H1 (cell line): ENCODE data around the gene TCAP. TPM values are rescaled to one million over a fixed set of nuclear protein-coding genes. Genes with fewer than 3 reads are reported as not detected.

Source experiments
- CTCF ChIA-PET: fragments of 300-600 bp; sonication (Branson Sonifier 250); formaldehyde crosslinking; loops from one replicate; lab custom pipeline; 2021; ENCODE audit not compliant: partially characterized antibody; lab: Charles Lee
- POLR2A ChIA-PET: fragments of 300-600 bp; sonication (Branson Sonifier 250); formaldehyde crosslinking; loops from one replicate; lab custom pipeline; 2021; ENCODE audit warnings: inconsistent platforms; ENCODE audit not compliant: partially characterized antibody; lab: Charles Lee
- DNase-seq, 2 experiments: peaks; one replicate each; pipeline versions ENCODE4 v3.0.0 to v3.0.0-alpha.2; 2010 to 2022; ENCODE audit warnings: low spot score in 2 of 2, low read depth in 1 of 2, mixed read lengths in 1 of 2
- FAIRE-seq: peaks from 2 replicates; lab custom pipeline; 2011; peaks lifted over from hg19 to GRCh38; lab: Jason Lieb, UNC
- H2AFZ ChIP-seq: 2 replicates; pipeline ENCODE4 v1.8.1; 2012; ENCODE audit warnings: low read length, inconsistent platforms
- H2AK5ac ChIP-seq: 2 replicates; pipeline ENCODE4 v1.6.1; 2013; ENCODE audit warnings: low read depth, low read length
- H2BK120ac ChIP-seq: replicated peaks from 2 replicates; pipeline ENCODE3; 2013; ENCODE audit warnings: low read depth, low read length, inconsistent platforms
- H2BK12ac ChIP-seq: 2 replicates; pipeline ENCODE4 v1.6.1; 2013; ENCODE audit warnings: low read depth, low read length
- H2BK15ac ChIP-seq: 2 replicates; pipeline ENCODE4 v1.6.1; 2013; ENCODE audit warnings: low read length
- H2BK20ac ChIP-seq: 2 replicates; pipeline ENCODE4 v1.6.1; 2013; ENCODE audit warnings: low read length
- H2BK5ac ChIP-seq: 2 replicates; pipeline ENCODE4 v1.6.1; 2013; ENCODE audit warnings: low read depth, low read length
- H3K14ac ChIP-seq: 2 replicates; pipeline ENCODE4 v1.6.1; 2013; ENCODE audit warnings: inconsistent platforms; ENCODE audit not compliant: insufficient read length
- H3K18ac ChIP-seq: 2 replicates; pipeline ENCODE4 v1.6.1; 2013; ENCODE audit warnings: low read length; ENCODE audit errors: extremely low read depth
- H3K23ac ChIP-seq: 2 replicates; pipeline ENCODE4 v1.6.1; 2013; ENCODE audit warnings: inconsistent platforms; ENCODE audit not compliant: insufficient read length
- H3K23me2 ChIP-seq: 2 replicates; pipeline ENCODE4 v1.6.1; 2013; ENCODE audit warnings: low read depth, low read length
- H3K27ac ChIP-seq: 2 replicates; pipeline ENCODE4 v1.6.1; 2011; ENCODE audit warnings: low read depth, low read length, inconsistent platforms
- H3K27me3 ChIP-seq, 4 experiments: replicated peaks in 1 of 4; 1 replicate in 1 of 4; 2 replicates in 3 of 4; pipeline versions ENCODE4 v1.6.1 to v1.8.1; 2011 to 2013; ENCODE audit warnings: low read length in 3 of 4, mild to moderate bottlenecking in 3 of 4, inconsistent platforms in 2 of 4, mixed read lengths in 2 of 4, moderate library complexity in 1 of 4; ENCODE audit not compliant: control insufficient read depth in 3 of 4, insufficient read depth in 3 of 4; ENCODE audit errors: extremely low read depth in 1 of 4
- H3K36me3 ChIP-seq, 4 experiments: 2 replicates each; pipeline versions ENCODE4 v1.6.1 to v1.8.1; 2011 to 2013; ENCODE audit warnings: mild to moderate bottlenecking in 4 of 4, low read length in 3 of 4, moderate library complexity in 2 of 4, control low read depth in 1 of 4, inconsistent platforms in 1 of 4; ENCODE audit not compliant: insufficient read depth in 4 of 4, control insufficient read depth in 2 of 4
- H3K4ac ChIP-seq: replicated peaks from 2 replicates; pipeline ENCODE3; 2013; ENCODE audit warnings: low read length, low read depth, mixed read lengths, inconsistent platforms; ENCODE audit not compliant: insufficient read length
- H3K4me1 ChIP-seq, 4 experiments: replicated peaks in 1 of 4; 1 replicate in 1 of 4; 2 replicates in 3 of 4; pipeline versions ENCODE4 v1.6.1 to v1.8.1; 2011 to 2013; ENCODE audit warnings: low read length in 3 of 4, inconsistent platforms in 2 of 4, mixed read lengths in 1 of 4; ENCODE audit not compliant: insufficient read depth in 4 of 4, control insufficient read depth in 3 of 4
- H3K4me2 ChIP-seq, 2 experiments: 2 replicates each; pipeline versions ENCODE4 v1.6.1 to v1.8.1; 2011 to 2013; ENCODE audit warnings: low read depth in 2 of 2, low read length in 2 of 2, control low read depth in 1 of 2, inconsistent platforms in 1 of 2, mild to moderate bottlenecking in 1 of 2; ENCODE audit not compliant: insufficient read depth in 1 of 2
- H3K4me3 ChIP-seq, 4 experiments: fragments of 200-600, 300-600 bp in 1 of 4; sonication (generic), shearing (Covaris generic), sonication (Bioruptor Twin) in 1 of 4; 2 replicates each; pipeline versions ENCODE4 v1.5.1 to v1.8.1; 2011 to 2016; ENCODE audit warnings: low read length in 4 of 4, low read depth in 3 of 4, control low read depth in 2 of 4, inconsistent platforms in 2 of 4, mild to moderate bottlenecking in 2 of 4, mixed read lengths in 1 of 4, moderate library complexity in 1 of 4; ENCODE audit not compliant: insufficient read depth in 2 of 4; ENCODE audit errors: extremely low read depth in 1 of 4
- H3K56ac ChIP-seq: replicated peaks from 2 replicates; pipeline ENCODE3; 2013; ENCODE audit warnings: low read depth, mild to moderate bottlenecking, mixed read lengths, low read length, inconsistent platforms; ENCODE audit not compliant: insufficient read length
- H3K79me1 ChIP-seq: 2 replicates; pipeline ENCODE4 v1.6.1; 2013; ENCODE audit warnings: low read depth, low read length, control low read depth
- H3K79me2 ChIP-seq, 2 experiments: 2 replicates each; pipeline versions ENCODE4 v1.6.1 to v1.8.1; 2012 to 2013; ENCODE audit warnings: low read length in 2 of 2, mild to moderate bottlenecking in 2 of 2, inconsistent platforms in 1 of 2; ENCODE audit not compliant: insufficient read depth in 2 of 2, control insufficient read depth in 1 of 2
- H3K9ac ChIP-seq, 4 experiments: replicated peaks in 1 of 4; 1 replicate in 1 of 4; 2 replicates in 3 of 4; pipeline versions ENCODE4 v1.6.1 to v1.8.1; 2011 to 2013; ENCODE audit warnings: low read depth in 3 of 4, low read length in 3 of 4, control low read depth in 2 of 4, mild to moderate bottlenecking in 2 of 4, moderate library complexity in 2 of 4, inconsistent platforms in 1 of 4; ENCODE audit errors: extremely low read depth in 1 of 4
- H3K9me3 ChIP-seq, 2 experiments: 2 replicates each; pipeline versions ENCODE4 v1.6.1 to v1.8.1; 2012 to 2013; ENCODE audit warnings: mild to moderate bottlenecking in 2 of 2, moderate library complexity in 2 of 2, control low read depth in 1 of 2, inconsistent platforms in 1 of 2, low read depth in 1 of 2, low read length in 1 of 2, mixed read lengths in 1 of 2; ENCODE audit not compliant: insufficient read depth in 2 of 2
- H4K20me1 ChIP-seq, 2 experiments: replicated peaks in 1 of 2; 2 replicates each; pipeline versions ENCODE3 to v1.8.1; 2011 to 2013; ENCODE audit warnings: inconsistent platforms in 2 of 2, low read length in 2 of 2, mild to moderate bottlenecking in 1 of 2; ENCODE audit not compliant: insufficient read depth in 2 of 2, control insufficient read depth in 1 of 2
- H4K5ac ChIP-seq: 2 replicates; pipeline ENCODE4 v1.6.1; 2013; ENCODE audit warnings: low read length, low read depth, mixed read lengths, inconsistent platforms; ENCODE audit not compliant: insufficient read length
- H4K8ac ChIP-seq: 2 replicates; pipeline ENCODE4 v1.8.0; 2013; ENCODE audit warnings: mild to moderate bottlenecking, moderate library complexity, low read length, inconsistent platforms; ENCODE audit not compliant: insufficient read depth; ENCODE audit errors: extremely low read depth
- H4K91ac ChIP-seq: replicated peaks from 2 replicates; pipeline ENCODE3; 2013; ENCODE audit warnings: low read length, mixed read lengths, inconsistent platforms; ENCODE audit not compliant: insufficient read length
- CBX5 ChIP-seq: fragments of 300-800, 300-1000 bp; sonication (generic); IDR thresholded peaks from 2 replicates; pipeline ENCODE4 v1.7.1; 2016; ENCODE audit warnings: antibody characterized with exemption, low read length, low read depth
- SRF ChIP-seq: IDR thresholded peaks from 2 replicates; pipeline ENCODE4 v1.6.1; 2011; ENCODE audit warnings: mild to moderate bottlenecking, low read depth, low read length, moderate library complexity
- WGBS, 2 experiments: shearing (Covaris generic) in 1 of 2; methylation state at CpG; one replicate each; pipeline versions ENCODE4 v1.1.6 to v1.1.7; 2013 to 2015; ENCODE audit warnings: low lambda C conversion rate in 2 of 2, mixed read lengths in 2 of 2, inconsistent platforms in 1 of 2, low coverage in 1 of 2, missing lambda C conversion rate in 1 of 2; ENCODE audit not compliant: insufficient replicate concordance in 2 of 2, insufficient coverage in 1 of 2, insufficient read length in 1 of 2; ENCODE audit errors: extremely low coverage in 1 of 2, missing lambda C conversion rate in 1 of 2; 5-methylcytosine and 5-hydroxymethylcytosine counted together
- polyA plus RNA-seq, 7 experiments: library from polyadenylated mRNA; depleted of rRNA in 3 of 7; stranded (reverse) in 5 of 7; unstranded in 2 of 7; fragments of >200 nt in 5 of 7; fragments of 200-250 nt in 2 of 7; gene quantifications; 1 replicate in 5 of 7; 2 replicates in 1 of 7; 4 replicates in 1 of 7; pipeline versions ENCODE4 v1.2.1 to v1.2.3, GENCODE V29; 2011 to 2013; ENCODE audit warnings: missing spikeins in 2 of 7, mixed read lengths in 2 of 7
- total RNA-seq: library from RNA; stranded (reverse); fragmentation: NEBNext Ultra II Directional; extraction: Animal tissue kit (Norgen Biotek cat#: 25700); gene quantifications from 2 replicates; pipeline ENCODE4 v1.2.1, GENCODE V29; 2021

TCAP gene
- total and polyA plus RNA-seq, 2 of the 8 experiments (the other 6 are each of a cell fraction or from before 2014, with no cell fraction given): 0.82 to 1.4 TPM

GRCh38 chr17:39711851-39712250, 46.7 kb downstream of the TCAP start:
- no peak overlapping the region for H2BK15ac ChIP-seq
- H3K18ac ChIP-seq: no peak overlapping the region
- H3K23ac ChIP-seq: no peak overlapping the region
- peaks cover 0 to 35% of the 10 kb centered on the region in 2 experiments; a peak in 2 of 4 replicates for H3K79me2 ChIP-seq
- H2AK5ac ChIP-seq: no peak overlapping the region
- DNase-seq (no peak), FAIRE-seq (no peak)
- ChIA-PET POLR2A (interaction anchor here (0.9 to 4.0 kb wide), 3 partner anchors 18 to 330 kb away, joined by 3 to 19 read pairs (median 6); partner anchors contain the start of genes MIEN1 and PGAP3), CTCF (interaction anchor here (0.9 to 52.4 kb wide), 3 partner anchors 18 to 78 kb away, joined by 3 to 1885 read pairs (median 5); partner anchors contain the start of genes PNMT, PPP1R1B and STARD3)
- no peaks in the 10 kb centered on the region for H3K27me3 ChIP-seq
- 94% methylated on average over 10 of the region's 10 CpGs; no CpG with 5 or more reads in 1 of the 2 experiments for WGBS, 2 experiments
- H3K14ac ChIP-seq: no peak overlapping the region
- H4K5ac ChIP-seq: no peak overlapping the region
- peaks cover 4% of the 10 kb centered on the region for H3K79me1 ChIP-seq
- no peaks in the 10 kb centered on the region for H3K9me3 ChIP-seq
- no peak overlapping the region for H3K56ac ChIP-seq
- no peak overlapping the region for H3K27ac ChIP-seq
- peaks cover 41 to 93% (median 76%) of the 10 kb centered on the region in 4 experiments for H3K36me3 ChIP-seq
- H4K91ac ChIP-seq: no peak overlapping the region
- H4K8ac ChIP-seq: no peak overlapping the region
- no peaks in the 10 kb centered on the region for H3K23me2 ChIP-seq
- peaks cover 22 to 30% of the 10 kb centered on the region in 2 experiments for H4K20me1 ChIP-seq
- no peak overlapping the region for H3K4ac ChIP-seq
- H3K4me1 ChIP-seq: no peaks in the 10 kb centered on the region; a peak in 2 of 7 replicates
- no peak overlapping the region for H3K4me3 ChIP-seq
- no peak overlapping the region for H2AFZ ChIP-seq
- no peak overlapping the region for H2BK120ac ChIP-seq
- no peak for TF ChIP-seq CBX5
- TF ChIP-seq SRF: no peak
- H3K9ac ChIP-seq: no peak overlapping the region
- no peak overlapping the region for H2BK20ac ChIP-seq
- H2BK5ac ChIP-seq: no peak overlapping the region
- H2BK12ac ChIP-seq: no peak overlapping the region
- no peak overlapping the region for H3K4me2 ChIP-seq
